HEK293 (cell line): ENCODE data around the gene C11orf58.

Experiments used
- CTCF ChIA-PET: fragments of 350-600 bp; formaldehyde crosslinking; extraction: SDS; loops from one replicate; lab custom pipeline; 2021; ENCODE audit warnings: antibody characterized with exemption; lab: Yijun Ruan, JAX
- POLR2A ChIA-PET: fragments of 300-600 bp; formaldehyde crosslinking; extraction: SDS; loops from one replicate; lab custom pipeline; 2020; ENCODE audit warnings: antibody characterized with exemption, inconsistent platforms; lab: Yijun Ruan, JAX
- H3K27ac ChIP-seq: fragments of 200-500 bp; sonication (Bioruptor generic); 2 replicates; pipeline ENCODE4 v1.5.1; 2014; ENCODE audit warnings: low read depth, low read length, control low read depth, inconsistent platforms; ENCODE audit errors: extremely low read depth
- H3K36me3 ChIP-seq, 2 experiments: fragments of 200-500 bp in 1 of 2; sonication (Bioruptor generic) in 1 of 2; 1 replicate in 1 of 2; 2 replicates in 1 of 2; pipeline ENCODE4 v1.5.1; 2014 to 2017; ENCODE audit warnings: inconsistent platforms in 2 of 2, low read length in 2 of 2; ENCODE audit not compliant: control insufficient read depth in 2 of 2, insufficient read depth in 1 of 2
- H3K4me1 ChIP-seq: fragments of 200-500 bp; sonication (Bioruptor generic); 2 replicates; pipeline ENCODE4 v1.5.1; 2014; ENCODE audit warnings: mild to moderate bottlenecking, low read length, inconsistent platforms; ENCODE audit not compliant: control insufficient read depth, insufficient read depth
- H3K4me3 ChIP-seq: 2 replicates; pipeline ENCODE4 v1.5.1; 2011; ENCODE audit warnings: low read depth, mild to moderate bottlenecking, control low read depth, low read length, moderate library complexity
- H3K9me3 ChIP-seq: fragments of 200-500 bp; sonication (Bioruptor generic); 2 replicates; pipeline ENCODE4 v1.5.1; 2014; ENCODE audit warnings: low read depth, low read length, inconsistent platforms; ENCODE audit not compliant: control insufficient read depth, insufficient read depth
- GLIS2 ChIP-seq: fragments of 450-650 bp; formaldehyde crosslinking; IDR thresholded peaks from 2 replicates; pipeline ENCODE4 v1.5.1; 2016; ENCODE audit warnings: missing biosample characterization, missing genetic modification characterization
- HOXD13 ChIP-seq: sonication (generic); formaldehyde crosslinking; IDR thresholded peaks from 2 replicates; pipeline ENCODE4 v1.8.0; 2022; ENCODE audit warnings: missing genetic modification reagents, borderline replicate concordance
- KLF16 ChIP-seq: fragments of 450-650 bp; formaldehyde crosslinking; IDR thresholded peaks from 2 replicates; pipeline ENCODE4 v1.5.1; 2017; ENCODE audit warnings: missing biosample characterization, missing genetic modification characterization
- KLF7 ChIP-seq: fragments of 450-650 bp; formaldehyde crosslinking; IDR thresholded peaks from 2 replicates; pipeline ENCODE4 v1.5.1; 2016; ENCODE audit warnings: missing biosample characterization, missing genetic modification characterization, borderline replicate concordance
- PRDM1 ChIP-seq: fragments of 450-650 bp; formaldehyde crosslinking; IDR thresholded peaks from 2 replicates; pipeline ENCODE4; 2016; ENCODE audit warnings: missing biosample characterization, missing genetic modification characterization
- REPIN1 ChIP-seq: fragments of 450-650 bp; formaldehyde crosslinking; IDR thresholded peaks from 2 replicates; pipeline ENCODE4 v1.5.1; 2017; ENCODE audit warnings: missing biosample characterization, missing genetic modification characterization, low read depth
- SALL2 ChIP-seq: fragments of 450-650 bp; formaldehyde crosslinking; IDR thresholded peaks from 2 replicates; pipeline ENCODE4 v1.5.0; 2017; ENCODE audit warnings: missing biosample characterization, mild to moderate bottlenecking, missing genetic modification characterization, borderline replicate concordance
- TRIM28 ChIP-seq: IDR thresholded peaks from 2 replicates; pipeline ENCODE4 v1.6.1; 2011; ENCODE audit warnings: low read length, control low read depth, borderline replicate concordance
- ZBTB1 ChIP-seq: fragments of 450-650 bp; formaldehyde crosslinking; IDR thresholded peaks from 2 replicates; pipeline ENCODE4 v1.5.1; 2016; ENCODE audit warnings: missing biosample characterization, missing genetic modification characterization
- ZBTB7A ChIP-seq: fragments of 450-650 bp; formaldehyde crosslinking; IDR thresholded peaks from 2 replicates; pipeline ENCODE4 v1.5.1; 2016; ENCODE audit warnings: low read depth, missing biosample characterization, missing genetic modification characterization
- ZNF157 ChIP-seq: fragments of 450-650 bp; formaldehyde crosslinking; IDR thresholded peaks from 2 replicates; pipeline ENCODE4 v1.5.1; 2016; ENCODE audit warnings: missing biosample characterization, missing genetic modification characterization
- ZNF2 ChIP-seq: fragments of 450-650 bp; formaldehyde crosslinking; IDR thresholded peaks from 2 replicates; pipeline ENCODE4 v1.5.1; 2016; ENCODE audit warnings: missing biosample characterization, missing genetic modification characterization
- ZNF292 ChIP-seq: fragments of 450-650 bp; formaldehyde crosslinking; IDR thresholded peaks from 2 replicates; pipeline ENCODE4 v1.5.1; 2016; ENCODE audit warnings: low read depth, missing biosample characterization, missing genetic modification characterization, borderline replicate concordance
- ZNF518A ChIP-seq: fragments of 450-650 bp; formaldehyde crosslinking; conservative IDR thresholded peaks from 2 replicates; pipeline ENCODE4 v1.5.1; 2016; ENCODE audit warnings: low read depth, missing biosample characterization, missing genetic modification characterization
- ZNF529 ChIP-seq: fragments of 450-650 bp; formaldehyde crosslinking; IDR thresholded peaks from 2 replicates; pipeline ENCODE4 v1.5.1; 2017; ENCODE audit warnings: missing genetic modification characterization, missing biosample characterization; ENCODE audit not compliant: insufficient replicate concordance
- ZNF585B ChIP-seq: fragments of 450-650 bp; formaldehyde crosslinking; IDR thresholded peaks from 2 replicates; pipeline ENCODE4 v1.5.1; 2016; ENCODE audit warnings: missing biosample characterization, missing genetic modification characterization
- ZNF639 ChIP-seq: fragments of 450-650 bp; formaldehyde crosslinking; IDR thresholded peaks from 2 replicates; pipeline ENCODE4 v1.5.1; 2016; ENCODE audit warnings: missing biosample characterization, missing genetic modification characterization
- ZNF785 ChIP-seq: fragments of 450-650 bp; formaldehyde crosslinking; IDR thresholded peaks from 2 replicates; pipeline ENCODE4 v1.5.1; 2016; ENCODE audit warnings: missing biosample characterization, missing genetic modification characterization
- ZSCAN5A ChIP-seq: fragments of 450-650 bp; formaldehyde crosslinking; IDR thresholded peaks from 2 replicates; pipeline ENCODE4 v1.5.1; 2016; ENCODE audit warnings: missing biosample characterization, missing genetic modification characterization

The C11orf58 gene

GRCh38 chr11:16750417-16750816 lies 12.0 kb downstream of the C11orf58 start:
- Histone ChIP-seq H3K4me3 (no peak overlapping the region), H3K9me3 (no peaks in the 10 kb centered on the region), H3K36me3 (peaks cover 38 to 97% of the 10 kb centered on the region in 2 experiments), H3K27ac (no peak overlapping the region), H3K4me1 (no peaks in the 10 kb centered on the region)
- ChIA-PET POLR2A (interaction anchor here (0.8 kb wide), 1 partner anchor 10 kb away, joined by 3 read pairs; no protein-coding TSS in a partner anchor), CTCF (no interaction called here)
- no peak for TF ChIP-seq ZNF639 (tag by site-specific recombination)
- no peak for TF ChIP-seq TRIM28
- TF ChIP-seq PRDM1 (tag by site-specific recombination) = no peak
- TF ChIP-seq GLIS2 (tag by site-specific recombination) = no peak
- no peak for TF ChIP-seq SALL2 (tag by site-specific recombination)
- TF ChIP-seq HOXD13 (CRISPR knock-in tag) = no peak
- TF ChIP-seq ZBTB1 = no peak
- no peak for TF ChIP-seq ZBTB7A (tag by site-specific recombination)
- no peak for TF ChIP-seq ZNF529 (tag by site-specific recombination)
- TF ChIP-seq ZNF585B (tag by site-specific recombination) = no peak
- TF ChIP-seq ZNF2 = no peak
- TF ChIP-seq ZNF292 (tag by site-specific recombination) = no peak
- no peak for TF ChIP-seq ZSCAN5A
- TF ChIP-seq ZNF157 (tag by site-specific recombination) = no peak
- TF ChIP-seq ZNF518A = no peak
- TF ChIP-seq ZNF785 (tag by site-specific recombination) = no peak
- TF ChIP-seq KLF7 (tag by site-specific recombination) = no peak
- no peak for TF ChIP-seq KLF16 (tag by site-specific recombination)
- TF ChIP-seq REPIN1 (tag by site-specific recombination) = no peak
